Measurements from ENCODE around the gene NEGR1. TPM values are rescaled to one million over a fixed set of nuclear protein-coding genes. Genes with fewer than 3 reads are reported as not detected.

NEGR1 gene
- polyA plus RNA-seq, 4 donors, result 0.27 to 5.4 (median 1.7) TPM; not detected in 1

DNA sequence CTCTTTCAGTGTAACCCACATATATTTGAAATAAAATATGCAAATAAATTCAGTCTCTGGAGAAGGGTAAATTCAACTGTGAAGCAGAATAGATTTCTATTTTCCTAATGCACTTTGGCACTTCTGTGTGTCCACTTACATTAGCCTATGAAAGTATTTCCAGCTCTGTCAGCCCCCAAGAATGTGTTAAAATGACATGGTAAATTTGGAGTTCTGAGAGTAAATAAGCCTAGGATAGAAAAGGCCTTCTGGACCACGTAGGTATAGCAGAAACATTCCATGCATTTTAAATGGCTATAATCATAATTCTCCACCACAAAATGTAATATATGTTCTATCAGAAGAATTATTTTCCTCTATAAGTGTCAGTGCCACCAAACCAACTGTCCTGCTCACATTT lies 276.2 kb downstream of the NEGR1 start:
- 25 to 37% (median 26%) methylated on average over 1 of the region's 1 CpG for WGBS, 3 donors
- Histone ChIP-seq H3K4me1 (ENCODE audit: control insufficient read depth in 3 of 3, insufficient read depth in 2 of 3, low read depth in 1 of 3, low read length in 2 of 3) (no peaks in the 10 kb centered on the region), H3K4me3 (ENCODE audit: low read depth in 1 of 3, low read length in 3 of 3) (no peak overlapping the region), H3K9me3 (ENCODE audit: control insufficient read depth in 2 of 2, insufficient read depth in 1 of 2, low read depth in 1 of 2, low read length in 1 of 2) (no peaks in the 10 kb centered on the region), H3K27me3 (ENCODE audit: control insufficient read depth in 3 of 3, insufficient read depth in 3 of 3, low read length in 3 of 3) (no peaks in the 10 kb centered on the region), H3K36me3 (ENCODE audit: control insufficient read depth in 3 of 3, insufficient read depth in 2 of 3, low read depth in 1 of 3, low read length in 3 of 3) (no peaks in the 10 kb centered on the region), H3K27ac (ENCODE audit: low read depth in 1 of 3, low read length in 2 of 3) (no peak overlapping the region)
- no peak for FAIRE-seq
- DNase-seq, result no peak

- Histone ChIP-seq H3K27ac (ENCODE audit: low read depth in 1 of 3, low read length in 2 of 3) (no peak overlapping the region), H3K36me3 (ENCODE audit: control insufficient read depth in 3 of 3, insufficient read depth in 2 of 3, low read depth in 1 of 3, low read length in 3 of 3) (no peaks in the 10 kb centered on the region), H3K27me3 (ENCODE audit: control insufficient read depth in 3 of 3, insufficient read depth in 3 of 3, low read length in 3 of 3) (no peaks in the 10 kb centered on the region), H3K4me1 (ENCODE audit: control insufficient read depth in 3 of 3, insufficient read depth in 2 of 3, low read depth in 1 of 3, low read length in 2 of 3) (no peaks in the 10 kb centered on the region), H3K9me3 (ENCODE audit: control insufficient read depth in 2 of 2, insufficient read depth in 1 of 2, low read depth in 1 of 2, low read length in 1 of 2) (no peaks in the 10 kb centered on the region), H3K4me3 (ENCODE audit: low read depth in 1 of 3, low read length in 3 of 3) (no peak overlapping the region)
- FAIRE-seq (no peak), DNase-seq (no peak)
- 38 to 59% (median 40%) methylated on average over 3 of the region's 3 CpGs for WGBS, 3 donors
Measured at GRCh38 chr1:72003092-72003491, 279.2 kb downstream of the NEGR1 start.

DNA sequence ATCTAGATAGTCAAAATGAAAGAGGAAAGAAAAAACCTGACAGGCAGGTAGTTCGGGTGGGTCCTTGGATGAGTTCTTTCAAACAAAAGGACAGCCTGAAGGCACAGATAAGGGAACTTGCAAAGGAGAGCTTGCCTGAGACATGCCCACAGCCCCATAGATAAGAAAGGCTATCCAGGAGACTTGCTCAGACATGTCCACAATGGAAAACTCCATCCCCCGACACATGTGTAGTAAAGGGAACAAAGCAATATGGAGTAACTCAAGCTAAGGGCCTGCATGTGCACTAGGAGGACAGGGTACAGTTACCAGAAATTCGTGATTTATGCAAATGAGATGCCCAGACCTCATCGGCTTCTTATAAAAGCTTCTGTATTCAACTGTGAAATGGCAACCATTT lies 281.5 kb downstream of the NEGR1 start:
- Histone ChIP-seq H3K4me3 (ENCODE audit: low read depth in 1 of 3, low read length in 3 of 3) (no peak overlapping the region), H3K9me3 (ENCODE audit: control insufficient read depth in 2 of 2, insufficient read depth in 1 of 2, low read depth in 1 of 2, low read length in 1 of 2) (no peaks in the 10 kb centered on the region), H3K27ac (ENCODE audit: low read depth in 1 of 3, low read length in 2 of 3) (no peak overlapping the region), H3K4me1 (ENCODE audit: control insufficient read depth in 3 of 3, insufficient read depth in 2 of 3, low read depth in 1 of 3, low read length in 2 of 3) (no peaks in the 10 kb centered on the region), H3K36me3 (ENCODE audit: control insufficient read depth in 3 of 3, insufficient read depth in 2 of 3, low read depth in 1 of 3, low read length in 3 of 3) (no peaks in the 10 kb centered on the region), H3K27me3 (ENCODE audit: control insufficient read depth in 3 of 3, insufficient read depth in 3 of 3, low read length in 3 of 3) (no peaks in the 10 kb centered on the region)
- FAIRE-seq (no peak), DNase-seq (no peak)
- 54 to 68% (median 61%) methylated on average over 4 of the region's 4 CpGs for WGBS, 3 donors

- no peak overlapping the region for H3K4me3 ChIP-seq (ENCODE audit: low read depth in 1 of 3, low read length in 3 of 3)
- FAIRE-seq (no peak), DNase-seq (no peak)
- H3K27me3 ChIP-seq (ENCODE audit: control insufficient read depth in 3 of 3, insufficient read depth in 3 of 3, low read length in 3 of 3), result no peaks in the 10 kb centered on the region
- no peaks in the 10 kb centered on the region for H3K4me1 ChIP-seq (ENCODE audit: control insufficient read depth in 3 of 3, insufficient read depth in 2 of 3, low read depth in 1 of 3, low read length in 2 of 3)
- no peaks in the 10 kb centered on the region for H3K9me3 ChIP-seq (ENCODE audit: control insufficient read depth in 2 of 2, insufficient read depth in 1 of 2, low read depth in 1 of 2, low read length in 1 of 2)
- WGBS, 3 donors, result 85 to 86% (median 85%) methylated on average over 3 of the region's 3 CpGs
- H3K36me3 ChIP-seq (ENCODE audit: control insufficient read depth in 3 of 3, insufficient read depth in 2 of 3, low read depth in 1 of 3, low read length in 3 of 3), result no peaks in the 10 kb centered on the region
- H3K27ac ChIP-seq (ENCODE audit: low read depth in 1 of 3, low read length in 2 of 3), result no peak overlapping the region
Measured at GRCh38 chr1:71994646-71995045, 287.7 kb downstream of the NEGR1 start.

- no peaks in the 10 kb centered on the region for H3K4me1 ChIP-seq (ENCODE audit: control insufficient read depth in 3 of 3, insufficient read depth in 2 of 3, low read depth in 1 of 3, low read length in 2 of 3)
- no peaks in the 10 kb centered on the region for H3K36me3 ChIP-seq (ENCODE audit: control insufficient read depth in 3 of 3, insufficient read depth in 2 of 3, low read depth in 1 of 3, low read length in 3 of 3)
- no peaks in the 10 kb centered on the region for H3K27me3 ChIP-seq (ENCODE audit: control insufficient read depth in 3 of 3, insufficient read depth in 3 of 3, low read length in 3 of 3)
- FAIRE-seq, result no peak
- WGBS, 3 donors, result 56 to 76% (median 60%) methylated on average over 6 of the region's 6 CpGs
- no peak overlapping the region for H3K27ac ChIP-seq (ENCODE audit: low read depth in 1 of 3, low read length in 2 of 3)
- no peak for DNase-seq
- no peak overlapping the region for H3K4me3 ChIP-seq (ENCODE audit: low read depth in 1 of 3, low read length in 3 of 3)
- no peaks in the 10 kb centered on the region for H3K9me3 ChIP-seq (ENCODE audit: control insufficient read depth in 2 of 2, insufficient read depth in 1 of 2, low read depth in 1 of 2, low read length in 1 of 2)
Measured at GRCh38 chr1:71987181-71987580, 295.2 kb downstream of the NEGR1 start.

DNA sequence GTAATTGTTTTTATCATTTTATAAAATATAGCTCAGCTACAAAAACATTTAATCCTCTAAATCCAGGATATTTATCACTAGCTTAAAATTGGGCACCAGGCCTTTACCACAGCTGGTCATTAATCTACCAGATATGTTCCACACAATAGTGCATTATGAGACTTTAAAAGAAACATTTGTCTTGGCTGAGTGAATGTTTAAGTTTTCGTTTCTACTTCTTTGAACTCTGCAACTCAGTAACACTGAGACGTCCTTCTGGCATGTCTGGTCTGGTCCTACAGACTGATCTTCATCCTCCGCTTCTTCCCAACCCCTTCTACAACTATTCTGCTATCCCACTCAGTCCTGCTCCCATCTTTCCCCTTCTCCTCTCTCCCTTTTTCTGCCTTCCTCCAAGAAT lies 296.2 kb downstream of the NEGR1 start:
- H3K9me3 ChIP-seq (ENCODE audit: control insufficient read depth in 2 of 2, insufficient read depth in 1 of 2, low read depth in 1 of 2, low read length in 1 of 2), result no peaks in the 10 kb centered on the region
- DNase-seq, result no peak
- FAIRE-seq, result no peak
- WGBS, 3 donors, result 46 to 53% (median 49%) methylated on average over 3 of the region's 3 CpGs
- H3K4me1 ChIP-seq (ENCODE audit: control insufficient read depth in 3 of 3, insufficient read depth in 2 of 3, low read depth in 1 of 3, low read length in 2 of 3), result no peaks in the 10 kb centered on the region
- no peak overlapping the region for H3K27ac ChIP-seq (ENCODE audit: low read depth in 1 of 3, low read length in 2 of 3)
- H3K36me3 ChIP-seq (ENCODE audit: control insufficient read depth in 3 of 3, insufficient read depth in 2 of 3, low read depth in 1 of 3, low read length in 3 of 3), result no peaks in the 10 kb centered on the region
- H3K27me3 ChIP-seq (ENCODE audit: control insufficient read depth in 3 of 3, insufficient read depth in 3 of 3, low read length in 3 of 3), result no peaks in the 10 kb centered on the region
- no peak overlapping the region for H3K4me3 ChIP-seq (ENCODE audit: low read depth in 1 of 3, low read length in 3 of 3)

DNA sequence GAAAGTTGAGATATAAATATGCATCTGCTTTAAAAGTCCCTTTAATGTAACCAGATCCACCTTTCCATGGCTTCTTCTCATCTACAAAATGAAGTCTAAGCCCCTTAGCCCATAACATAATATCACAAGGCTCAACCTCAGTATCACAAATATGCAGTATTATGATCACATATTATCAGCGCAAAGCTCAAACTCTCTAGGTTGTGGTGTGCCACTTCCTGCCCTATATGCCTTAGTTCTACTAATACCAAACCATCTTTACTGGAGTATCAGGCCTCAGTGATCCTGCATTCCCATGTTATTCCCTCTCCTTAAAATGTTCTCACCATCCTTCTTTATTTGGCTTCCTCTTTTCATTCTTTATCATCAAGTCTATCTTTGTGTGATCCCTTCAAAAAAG lies 301.8 kb downstream of the NEGR1 start:
- H3K36me3 ChIP-seq (ENCODE audit: control insufficient read depth in 3 of 3, insufficient read depth in 2 of 3, low read depth in 1 of 3, low read length in 3 of 3), result no peaks in the 10 kb centered on the region
- FAIRE-seq, result no peak
- no peaks in the 10 kb centered on the region for H3K9me3 ChIP-seq (ENCODE audit: control insufficient read depth in 2 of 2, insufficient read depth in 1 of 2, low read depth in 1 of 2, low read length in 1 of 2)
- WGBS, 3 donors, result 73 to 90% (median 75%) methylated on average over 1 of the region's 1 CpG
- H3K4me1 ChIP-seq (ENCODE audit: control insufficient read depth in 3 of 3, insufficient read depth in 2 of 3, low read depth in 1 of 3, low read length in 2 of 3), result no peaks in the 10 kb centered on the region
- H3K27ac ChIP-seq (ENCODE audit: low read depth in 1 of 3, low read length in 2 of 3), result no peak overlapping the region
- no peak overlapping the region for H3K4me3 ChIP-seq (ENCODE audit: low read depth in 1 of 3, low read length in 3 of 3)
- no peaks in the 10 kb centered on the region for H3K27me3 ChIP-seq (ENCODE audit: control insufficient read depth in 3 of 3, insufficient read depth in 3 of 3, low read length in 3 of 3)
- DNase-seq, result no peak

- Histone ChIP-seq H3K27me3 (ENCODE audit: control insufficient read depth in 3 of 3, insufficient read depth in 3 of 3, low read length in 3 of 3) (no peaks in the 10 kb centered on the region), H3K27ac (ENCODE audit: low read depth in 1 of 3, low read length in 2 of 3) (no peak overlapping the region), H3K4me3 (ENCODE audit: low read depth in 1 of 3, low read length in 3 of 3) (no peak overlapping the region), H3K36me3 (ENCODE audit: control insufficient read depth in 3 of 3, insufficient read depth in 2 of 3, low read depth in 1 of 3, low read length in 3 of 3) (no peaks in the 10 kb centered on the region), H3K9me3 (ENCODE audit: control insufficient read depth in 2 of 2, insufficient read depth in 1 of 2, low read depth in 1 of 2, low read length in 1 of 2) (no peaks in the 10 kb centered on the region), H3K4me1 (ENCODE audit: control insufficient read depth in 3 of 3, insufficient read depth in 2 of 3, low read depth in 1 of 3, low read length in 2 of 3) (no peaks in the 10 kb centered on the region)
- WGBS, 3 donors, result 71 to 84% (median 76%) methylated on average over 1 of the region's 1 CpG
- DNase-seq, result no peak
- FAIRE-seq, result no peak
Measured at GRCh38 chr1:71979882-71980281, 302.5 kb downstream of the NEGR1 start.

DNA sequence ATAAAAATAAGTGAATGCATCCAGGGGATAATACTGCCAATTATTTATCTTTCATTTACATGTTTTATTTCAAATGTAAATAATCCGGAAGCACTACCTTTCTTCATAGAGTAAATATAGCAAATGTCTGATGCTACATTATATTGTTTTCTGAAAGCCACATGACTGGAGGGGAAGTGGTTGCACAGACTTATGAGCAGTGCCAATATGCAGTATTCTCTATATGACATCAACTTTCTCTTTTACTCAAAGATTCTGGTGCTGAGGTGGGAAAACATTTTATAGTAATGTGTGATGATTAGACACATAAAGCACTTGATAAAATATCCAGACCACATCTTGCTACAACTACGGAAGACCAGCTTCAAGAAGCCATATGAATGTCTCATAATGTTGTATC lies 314.7 kb downstream of the NEGR1 start:
- DNase-seq (no peak), FAIRE-seq (no peak)
- WGBS, 3 donors, result 61 to 76% (median 68%) methylated on average over 2 of the region's 2 CpGs
- H3K9me3 ChIP-seq (ENCODE audit: control insufficient read depth in 2 of 2, insufficient read depth in 1 of 2, low read depth in 1 of 2, low read length in 1 of 2), result no peaks in the 10 kb centered on the region
- no peaks in the 10 kb centered on the region for H3K4me1 ChIP-seq (ENCODE audit: control insufficient read depth in 3 of 3, insufficient read depth in 2 of 3, low read depth in 1 of 3, low read length in 2 of 3)
- H3K27me3 ChIP-seq (ENCODE audit: control insufficient read depth in 3 of 3, insufficient read depth in 3 of 3, low read length in 3 of 3), result no peaks in the 10 kb centered on the region
- H3K4me3 ChIP-seq (ENCODE audit: low read depth in 1 of 3, low read length in 3 of 3), result no peak overlapping the region
- no peak overlapping the region for H3K27ac ChIP-seq (ENCODE audit: low read depth in 1 of 3, low read length in 2 of 3)
- H3K36me3 ChIP-seq (ENCODE audit: control insufficient read depth in 3 of 3, insufficient read depth in 2 of 3, low read depth in 1 of 3, low read length in 3 of 3), result no peaks in the 10 kb centered on the region

Measured in small intestine (tissue), 7 donors.